ENCODE data around the gene SLC5A1.

- TF ChIP-seq POLR2A (IDR thresholded peaks at IDR 0.05; ENCODE audit: low read depth, low read length) (no peak), POLR2AphosphoS5 (IDR thresholded peaks at IDR 0.05; ENCODE audit: low read depth, low read length) (no peak), TAF1 (IDR thresholded peaks at IDR 0.05; ENCODE audit: borderline replicate concordance, low read depth, low read length) (no peak)
Observed at GRCh38 chr22:32123657-32124056, 80.6 kb downstream of the SLC5A1 start.

All from GM12892 (cell line).